NCI-H82 treated with DMSO at 0.1 percent for 48 hours (cell line): ENCODE measurements around the gene CDC42BPA.
"Not testable (repeated sequence)": the region's sequence is repeated elsewhere in the genome, so short reads cannot be mapped to it uniquely, and the experiment has no call there.

Experiments
- DNase-seq: peaks from one replicate; lab custom pipeline; 2025; ENCODE audit not compliant: unreplicated experiment; lab: John Stamatoyannopoulos, UW

Gene CDC42BPA

DNA sequence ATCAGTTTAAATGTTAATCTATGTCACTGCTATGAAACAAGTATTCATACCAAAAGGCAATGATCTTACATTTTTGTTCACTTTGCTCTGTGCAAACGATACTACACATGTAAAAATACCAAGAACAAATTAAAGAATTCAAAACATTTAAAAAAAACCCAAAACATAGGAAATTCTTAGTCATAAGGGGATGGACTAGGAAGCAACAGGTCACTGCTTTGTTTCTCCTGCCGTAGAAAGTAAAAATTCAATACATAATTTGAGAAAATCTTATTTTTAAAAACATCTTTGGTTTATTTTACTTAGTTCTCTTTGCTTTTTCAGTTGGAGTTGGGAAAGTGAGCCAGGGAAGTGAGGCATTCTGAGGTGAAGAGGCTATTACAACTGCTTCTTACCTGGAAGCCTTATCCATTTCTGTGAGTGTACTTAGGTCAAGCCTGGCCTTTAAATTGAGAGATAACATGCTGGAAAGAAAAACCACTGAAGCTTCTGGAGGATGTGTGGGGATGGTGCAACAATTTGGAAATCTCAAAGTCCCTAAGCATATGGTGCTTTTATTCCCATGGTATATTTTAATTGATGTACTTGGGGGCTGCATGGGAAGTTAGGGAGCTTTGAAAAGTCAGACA, 183.5 kb downstream of the CDC42BPA start:
- DNase-seq = no peak

- not testable (repeated sequence) for DNase-seq
Observed at GRCh38 chr1:227132695-227133094, 185.6 kb downstream of the CDC42BPA start.

DNA sequence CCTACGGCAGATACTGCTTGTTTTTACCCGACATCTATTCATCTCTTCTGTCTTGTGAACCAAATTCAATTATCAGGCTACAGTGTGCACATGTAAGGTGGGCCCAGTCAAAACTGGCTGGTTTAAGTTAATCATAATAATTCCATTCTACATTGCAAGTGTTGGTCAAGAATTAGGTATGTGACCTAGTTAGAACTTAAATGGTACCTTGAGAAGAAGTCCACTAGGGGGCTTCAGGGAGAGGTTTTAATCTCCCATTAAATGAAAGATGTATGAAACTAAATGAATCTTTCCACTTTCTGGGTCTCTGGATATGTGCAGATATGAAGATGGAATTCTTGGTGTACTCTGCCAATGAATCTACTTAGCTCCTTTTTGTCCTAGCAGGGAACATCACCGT, 187.1 kb downstream of the CDC42BPA start:
- DNase-seq = no peak

GRCh38 chr1:227127891-227128290, 190.4 kb downstream of the CDC42BPA start:
- no peak for DNase-seq

GRCh38 chr1:227125929-227126545, 192.3 kb downstream of the CDC42BPA start:
- DNase-seq = no peak

- DNase-seq = no peak
Observed at GRCh38 chr1:227124473-227124872, 193.8 kb downstream of the CDC42BPA start.

- no peak for DNase-seq
Observed at GRCh38 chr1:227120826-227121225, 197.5 kb downstream of the CDC42BPA start.

- DNase-seq = no peak
Observed at GRCh38 chr1:227112538-227112937, 205.8 kb downstream of the CDC42BPA start.

GRCh38 chr1:227111782-227112181, 206.5 kb downstream of the CDC42BPA start:
- no peak for DNase-seq

DNA sequence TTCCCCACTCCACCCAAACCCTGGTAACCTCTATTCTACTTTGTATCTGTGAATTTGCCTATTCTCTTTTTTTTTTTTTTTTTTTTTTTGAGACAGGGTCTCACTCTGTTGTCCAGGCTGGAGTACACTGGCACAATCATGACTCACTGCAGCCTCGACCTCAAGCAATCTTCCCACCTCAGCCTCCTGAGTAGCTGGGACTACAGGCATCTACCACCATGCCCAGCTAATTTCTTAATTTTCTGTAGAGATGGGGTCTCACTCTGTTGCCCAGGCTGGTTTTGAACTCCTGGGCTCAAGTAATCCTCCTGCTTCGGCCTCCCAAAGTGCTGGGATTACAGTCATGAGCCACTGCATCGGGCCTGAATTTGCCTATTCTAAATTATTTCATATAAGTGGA, 213.0 kb downstream of the CDC42BPA start:
- DNase-seq = not testable (repeated sequence)

DNA sequence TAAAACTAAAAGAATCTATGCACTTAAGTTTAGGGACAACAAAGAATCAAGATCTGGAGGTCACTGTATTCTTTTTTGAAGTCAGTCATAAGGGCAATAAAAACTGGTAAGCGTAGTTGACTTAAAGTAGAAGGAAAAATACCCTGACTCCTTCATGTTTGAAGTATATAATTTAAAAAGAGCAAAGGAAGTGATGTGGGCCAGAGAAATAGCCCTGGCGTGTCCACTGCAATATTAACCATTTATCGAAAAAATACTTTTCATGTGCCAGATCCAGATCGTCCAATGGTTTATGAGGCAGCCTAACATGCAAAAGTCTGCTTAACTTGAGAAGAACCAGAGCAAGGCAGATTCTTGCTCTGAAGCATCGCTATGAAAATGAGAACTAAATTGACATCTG, 216.2 kb downstream of the CDC42BPA start:
- DNase-seq = no peak

DNA sequence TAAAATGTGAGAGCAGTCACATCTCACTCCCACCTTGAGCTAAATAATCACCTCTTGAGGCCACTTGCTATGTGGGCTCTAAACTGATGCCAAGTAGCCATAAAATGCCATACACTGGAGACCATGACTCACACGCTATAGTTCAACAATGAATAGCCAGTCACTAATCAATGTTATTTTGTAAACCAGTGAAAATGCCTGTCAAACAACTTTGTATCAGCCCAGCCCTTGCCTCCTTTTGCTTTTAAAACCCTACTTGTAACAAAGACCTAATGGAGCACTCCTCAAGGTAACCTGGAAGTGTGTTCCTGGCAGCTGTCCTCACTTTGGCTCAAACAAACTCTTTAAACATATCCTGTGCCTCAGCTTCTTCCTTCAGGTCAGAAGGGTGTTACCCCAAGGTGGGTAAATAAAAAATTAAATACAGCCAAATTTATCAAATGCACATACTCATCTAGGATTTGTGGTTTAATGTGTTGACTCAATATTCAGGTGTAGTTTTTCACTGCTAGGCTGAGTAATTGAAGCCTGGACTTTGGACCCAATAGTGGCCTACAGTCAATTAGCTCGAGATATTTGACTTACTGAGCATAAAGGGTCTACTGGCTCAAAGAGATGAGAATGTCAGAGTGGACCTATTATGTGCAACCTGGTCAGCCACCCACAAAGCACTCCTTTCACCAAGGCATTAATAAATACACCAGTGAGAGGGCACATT, 223.9 kb downstream of the CDC42BPA start:
- DNase-seq = no peak

DNA sequence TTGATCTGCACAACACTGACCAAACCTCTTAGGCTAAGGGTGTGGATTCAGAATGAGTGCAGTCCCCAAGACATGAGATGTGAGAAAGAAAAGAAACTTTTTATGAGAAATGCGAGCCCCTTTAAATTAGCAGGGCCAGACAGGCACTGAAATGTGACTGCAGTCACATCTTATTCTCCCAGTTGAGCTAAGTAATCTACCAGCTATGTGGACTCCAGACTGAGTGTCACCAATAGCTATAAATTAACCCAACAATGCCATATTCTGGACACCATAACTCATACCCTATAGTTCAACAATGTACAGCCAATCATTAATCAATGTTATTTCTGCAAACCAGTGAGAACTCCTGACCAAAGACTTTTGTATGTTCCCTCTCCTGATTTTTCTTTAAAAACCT, 225.0 kb downstream of the CDC42BPA start:
- DNase-seq = no peak

DNA sequence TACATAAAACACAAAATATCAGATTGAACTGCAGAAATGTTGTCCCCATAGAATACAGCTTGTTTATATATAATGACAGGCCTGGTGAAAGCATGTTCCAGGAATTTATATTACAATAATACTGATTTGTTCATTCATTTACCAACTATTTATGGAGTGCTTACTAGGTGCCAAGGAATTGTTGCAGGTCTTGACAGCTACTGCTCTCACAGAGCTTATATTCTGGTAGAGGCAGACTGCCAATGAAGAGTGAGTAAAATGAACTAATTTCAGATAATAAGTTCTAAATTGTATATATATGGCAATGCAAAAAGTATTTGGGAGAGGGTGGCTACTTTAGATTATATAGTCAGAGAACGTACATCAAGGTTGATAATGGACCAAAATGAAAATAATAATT, 226.2 kb downstream of the CDC42BPA start:
- no peak for DNase-seq

- no peak for DNase-seq
Observed at GRCh38 chr1:227086636-227087035, 231.7 kb downstream of the CDC42BPA start.

DNA sequence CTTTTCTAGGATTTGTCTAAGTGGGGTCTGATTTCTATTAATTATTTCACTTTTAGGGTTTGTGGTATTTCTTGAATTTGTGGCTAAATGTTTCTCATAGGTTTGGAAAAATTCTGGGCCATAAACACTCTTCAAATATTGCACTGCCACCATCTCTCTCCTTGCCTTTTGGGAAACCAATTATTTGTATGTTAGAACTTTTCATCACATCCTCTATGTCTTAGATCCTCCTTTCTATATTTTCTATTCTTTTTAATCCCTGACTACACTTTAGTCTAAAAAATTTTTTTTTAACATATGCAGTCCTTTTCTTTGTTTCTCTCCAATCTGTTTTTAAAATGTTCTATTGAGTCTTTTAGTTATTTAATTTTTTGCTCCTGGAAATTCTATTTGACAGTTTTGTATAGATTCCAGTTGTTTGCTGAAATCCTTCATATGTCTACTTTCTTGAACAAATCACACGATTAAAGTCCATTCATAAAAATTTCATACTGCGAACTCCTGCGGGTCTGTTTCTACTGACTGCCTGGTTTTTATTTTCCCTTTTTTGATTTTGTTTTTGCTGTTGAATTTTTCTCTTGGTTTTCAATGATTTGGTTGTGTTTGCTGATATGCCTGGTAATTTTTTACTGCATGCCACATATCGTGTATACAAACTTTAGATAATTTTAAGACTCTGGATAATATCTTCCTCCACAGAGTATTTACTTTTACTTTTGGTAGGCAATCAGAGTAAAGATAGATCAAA, 235.1 kb downstream of the CDC42BPA start:
- DNase-seq = no peak

- no peak for DNase-seq
Observed at GRCh38 chr1:227077783-227078182, 240.5 kb downstream of the CDC42BPA start.

DNA sequence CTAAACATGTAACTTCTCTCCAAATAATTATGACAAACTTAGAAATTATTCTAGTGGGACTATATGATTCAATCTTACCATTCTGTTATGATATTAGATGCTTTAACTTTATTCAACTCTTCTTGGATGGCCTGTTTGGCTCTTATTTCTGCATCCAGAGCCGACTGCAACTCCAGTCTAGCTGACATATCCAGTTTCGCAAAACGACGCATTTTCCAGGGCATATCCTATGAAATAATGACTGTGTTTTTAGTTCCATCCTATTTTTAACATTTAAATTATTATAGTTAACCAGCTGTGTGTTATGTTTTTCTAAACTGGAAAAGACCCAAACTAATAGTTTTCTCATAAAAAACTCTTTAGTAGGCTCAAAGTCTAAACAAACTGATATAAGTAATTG, 244.5 kb downstream of the CDC42BPA start:
- no peak for DNase-seq

- no peak for DNase-seq
Observed at GRCh38 chr1:227072991-227073390, 245.3 kb downstream of the CDC42BPA start.

GRCh38 chr1:227071895-227072587, 246.3 kb downstream of the CDC42BPA start:
- DNase-seq = no peak

- DNase-seq = no peak
Observed at GRCh38 chr1:227070638-227071285, 247.5 kb downstream of the CDC42BPA start.
